Lower lobe of right lung (tissue), 2 donors: ENCODE data around the gene RPLP2. TPM values are rescaled to one million over a fixed set of nuclear protein-coding genes. Genes with fewer than 3 reads are reported as not detected.

Experiments
- ATAC-seq, 2 donors: fragments of 200-7000 bp; cut with Tn5 transposase; one replicate each; pipeline ENCODE4 v1.9.1; 2020 to 2022; ENCODE audit warnings: mild to moderate bottlenecking in 2 of 2, moderate library complexity in 2 of 2
- DNase-seq: peaks from one replicate; pipeline ENCODE4 v3.0.0-alpha.2; 2020
- H3K27ac ChIP-seq: fragments of 200-600 bp; one replicate; pipeline ENCODE4 v1.8.0; 2022
- H3K27me3 ChIP-seq: fragments of 200-600 bp; one replicate; pipeline ENCODE4 v1.8.0; 2022; ENCODE audit warnings: low read depth
- H3K36me3 ChIP-seq: fragments of 200-600 bp; one replicate; pipeline ENCODE4 v1.8.0; 2022; ENCODE audit warnings: mild to moderate bottlenecking
- H3K4me1 ChIP-seq: fragments of 200-600 bp; one replicate; pipeline ENCODE4 v1.8.0; 2022
- H3K4me3 ChIP-seq: fragments of 200-600 bp; one replicate; pipeline ENCODE4 v1.8.0; 2022; ENCODE audit warnings: mild to moderate bottlenecking
- H3K9me3 ChIP-seq: fragments of 200-600 bp; one replicate; pipeline ENCODE4 v1.8.0; 2022
- intact Hi-C: fragments of 100-400 bp; cut with DNase I; formaldehyde crosslinking; loops from one replicate; pipeline ENCODE4 v1.11.0; 2022
- total RNA-seq: library from RNA; stranded (reverse); fragmentation: NEBNext Ultra II Directional; extraction: Animal tissue kit (Norgen Biotek cat#: 25700); gene quantifications from one replicate; pipeline ENCODE4 v1.2.1, GENCODE V29; 2021
- TF ChIP-seq, protein P1 (sequence below): fragments of 200-600 bp; IDR thresholded peaks from one replicate; pipeline ENCODE4 v1.8.0; 2022; ENCODE audit warnings: antibody characterized with exemption, mild to moderate bottlenecking
- donor health status: DM: no; HTN: yes; CAD: no; lungs with severe emphysema.

The RPLP2 gene
- total RNA-seq, 1 donor from 2014 or later = 1,518 TPM

DNA sequence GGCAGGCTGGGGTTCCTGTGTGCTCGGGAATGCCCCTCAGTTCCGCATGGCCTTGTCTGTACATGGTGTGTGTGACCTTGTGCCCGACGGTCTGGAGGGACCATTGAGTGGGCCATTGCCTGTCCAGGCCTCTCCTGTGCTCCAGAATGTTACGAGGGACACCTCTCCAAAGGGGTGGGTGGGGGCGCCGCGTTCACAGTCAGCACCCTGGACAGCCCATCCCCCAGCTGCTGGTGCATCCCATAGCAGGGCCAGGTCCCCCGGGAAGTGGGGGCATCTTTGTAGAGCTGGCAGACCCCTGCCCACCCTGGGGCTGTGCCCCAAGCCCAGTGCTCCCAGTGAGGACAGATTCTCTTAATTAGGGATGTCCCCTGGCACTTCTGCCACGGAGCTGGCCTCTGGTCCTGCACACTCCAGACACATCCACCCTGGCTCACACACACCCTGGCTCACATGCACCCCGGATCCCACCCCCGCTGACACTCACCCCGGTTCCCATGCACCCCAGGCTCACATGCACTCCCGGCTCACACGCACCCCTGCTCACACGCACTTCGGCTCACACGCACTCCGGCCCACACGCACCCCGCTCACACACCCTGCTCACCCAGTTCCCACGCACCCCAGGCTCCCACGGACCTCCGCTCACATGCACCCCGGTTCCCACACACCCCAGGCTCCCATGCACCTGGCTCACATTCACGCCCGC lies 48.4 kb downstream of the RPLP2 start:
- intact Hi-C loops = no loop called here

DNA sequence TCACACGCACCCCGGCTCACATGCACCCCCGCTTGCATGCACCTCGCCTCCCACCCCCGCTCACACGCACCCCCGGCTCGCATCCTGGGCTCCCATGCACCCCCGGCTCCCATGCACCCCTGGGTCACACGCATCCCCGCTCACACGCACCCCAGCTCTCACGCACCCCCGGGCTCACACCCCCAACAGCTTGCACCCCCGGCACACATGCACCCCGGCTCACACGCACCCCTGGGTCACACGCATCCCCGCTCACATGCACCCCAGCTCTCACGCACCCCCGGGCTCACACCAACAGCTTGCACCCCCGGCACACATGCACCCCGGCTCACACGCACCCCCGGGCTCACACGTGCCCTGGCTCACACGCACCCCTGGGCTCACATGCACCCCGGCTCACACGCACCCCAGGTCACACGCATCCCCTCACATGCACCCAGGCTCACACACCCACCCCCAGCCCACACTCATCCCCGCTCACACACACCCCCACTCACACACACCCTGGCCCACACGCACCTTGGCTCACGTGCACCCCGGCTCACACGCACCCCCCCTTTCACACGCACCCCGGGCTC lies 49.1 kb downstream of the RPLP2 start:
- Histone ChIP-seq H3K36me3 (peaks cover 28% of the 10 kb centered on the region), H3K9me3 (no peaks in the 10 kb centered on the region), H3K4me1 (peaks cover 16% of the 10 kb centered on the region), H3K27me3 (no peaks in the 10 kb centered on the region), H3K4me3 (no peak overlapping the region), H3K27ac (no peak overlapping the region)
- ATAC-seq = no peak
- intact Hi-C loops = no loop called here
- DNase-seq = no peak
- TF ChIP-seq, protein P1, sequence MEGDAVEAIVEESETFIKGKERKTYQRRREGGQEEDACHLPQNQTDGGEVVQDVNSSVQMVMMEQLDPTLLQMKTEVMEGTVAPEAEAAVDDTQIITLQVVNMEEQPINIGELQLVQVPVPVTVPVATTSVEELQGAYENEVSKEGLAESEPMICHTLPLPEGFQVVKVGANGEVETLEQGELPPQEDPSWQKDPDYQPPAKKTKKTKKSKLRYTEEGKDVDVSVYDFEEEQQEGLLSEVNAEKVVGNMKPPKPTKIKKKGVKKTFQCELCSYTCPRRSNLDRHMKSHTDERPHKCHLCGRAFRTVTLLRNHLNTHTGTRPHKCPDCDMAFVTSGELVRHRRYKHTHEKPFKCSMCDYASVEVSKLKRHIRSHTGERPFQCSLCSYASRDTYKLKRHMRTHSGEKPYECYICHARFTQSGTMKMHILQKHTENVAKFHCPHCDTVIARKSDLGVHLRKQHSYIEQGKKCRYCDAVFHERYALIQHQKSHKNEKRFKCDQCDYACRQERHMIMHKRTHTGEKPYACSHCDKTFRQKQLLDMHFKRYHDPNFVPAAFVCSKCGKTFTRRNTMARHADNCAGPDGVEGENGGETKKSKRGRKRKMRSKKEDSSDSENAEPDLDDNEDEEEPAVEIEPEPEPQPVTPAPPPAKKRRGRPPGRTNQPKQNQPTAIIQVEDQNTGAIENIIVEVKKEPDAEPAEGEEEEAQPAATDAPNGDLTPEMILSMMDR = no peak

More for the DNA sequence above, 48.4 kb downstream of the RPLP2 start:
- H3K27me3 ChIP-seq = no peaks in the 10 kb centered on the region
- no peak overlapping the region for H3K27ac ChIP-seq
- no peaks in the 10 kb centered on the region for H3K9me3 ChIP-seq
- no peak for ATAC-seq
- no peak overlapping the region for H3K4me3 ChIP-seq
- peaks cover 22% of the 10 kb centered on the region for H3K36me3 ChIP-seq
- DNase-seq = no peak
- TF ChIP-seq, protein P1 = no peak
- H3K4me1 ChIP-seq = peaks cover 16% of the 10 kb centered on the region

DNA sequence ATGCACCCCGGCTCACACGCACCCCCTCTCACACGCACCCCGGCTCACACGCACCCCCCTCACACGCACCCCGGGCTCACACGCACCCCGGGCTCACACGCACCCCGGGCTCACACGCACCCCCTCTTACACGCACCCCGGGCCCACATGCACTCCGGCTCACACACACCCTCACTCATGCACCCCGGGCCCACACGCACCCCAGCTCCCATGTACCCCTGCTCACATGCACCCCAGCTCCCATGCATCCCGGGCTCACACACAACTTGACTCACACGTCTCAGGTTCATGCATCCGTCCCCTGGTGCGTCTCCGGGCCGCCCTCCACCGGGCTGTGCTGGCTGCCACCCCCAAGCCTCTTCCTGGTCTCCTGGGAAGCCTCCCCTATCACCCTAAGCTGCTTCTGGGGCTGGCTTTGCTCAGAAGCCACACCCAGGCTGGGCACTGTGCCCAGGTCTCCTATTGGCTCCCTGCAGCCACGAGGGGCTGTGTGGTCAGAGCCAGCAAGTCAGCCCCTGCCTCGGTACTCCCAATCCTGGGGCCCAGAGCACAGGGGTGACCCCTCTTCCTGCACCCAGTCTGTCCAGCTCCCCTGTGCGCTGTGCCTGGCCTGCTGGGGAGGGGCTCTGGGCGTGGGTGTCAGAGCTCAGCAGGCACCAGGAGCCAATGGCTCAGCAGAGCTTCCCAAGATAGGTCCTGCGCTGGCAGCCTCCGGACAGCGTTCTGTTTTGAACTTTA lies 49.8 kb downstream of the RPLP2 start:
- TF ChIP-seq, protein P1 = no peak
- H3K27ac ChIP-seq = peak overlapping the region; percentile 24
- intact Hi-C loops = no loop called here
- DNase-seq (peak; percentile 74), ATAC-seq (peak in 1 of 2 donors; percentile 30)
- no peaks in the 10 kb centered on the region for H3K27me3 ChIP-seq
- no peaks in the 10 kb centered on the region for H3K9me3 ChIP-seq
- H3K4me1 ChIP-seq = peaks cover 16% of the 10 kb centered on the region
- H3K4me3 ChIP-seq = no peak overlapping the region
- H3K36me3 ChIP-seq = peaks cover 35% of the 10 kb centered on the region

GRCh38 chr11:860234-861104 lies 50.7 kb downstream of the RPLP2 start:
- no peak for ATAC-seq
- Histone ChIP-seq H3K9me3 (no peaks in the 10 kb centered on the region), H3K4me3 (no peak overlapping the region), H3K36me3 (peaks cover 40% of the 10 kb centered on the region), H3K4me1 (peaks cover 16% of the 10 kb centered on the region), H3K27ac (peak overlapping the region; percentile 24), H3K27me3 (no peaks in the 10 kb centered on the region)
- DNase-seq = no peak
- intact Hi-C loops = no loop called here
- TF ChIP-seq, protein P1 = no peak

DNA sequence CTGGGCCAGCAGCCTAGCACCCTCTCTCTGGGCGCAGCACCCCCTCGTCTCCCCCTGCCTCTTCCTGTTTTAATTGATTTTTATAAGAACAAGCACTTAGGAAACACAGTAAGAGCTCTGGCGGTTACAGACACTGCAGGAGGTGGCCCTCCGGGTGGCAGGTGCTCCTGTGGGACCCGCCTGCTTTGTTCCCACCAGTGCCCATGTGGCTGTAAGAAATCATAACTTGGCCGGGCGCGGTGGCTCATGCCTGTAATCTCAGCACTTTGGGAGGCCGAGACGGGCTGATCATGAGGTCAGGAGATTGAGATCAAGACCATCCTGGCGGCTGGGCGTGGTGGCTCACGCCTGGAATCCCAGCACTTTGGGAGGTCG lies 51.3 kb downstream of the RPLP2 start:
- Histone ChIP-seq H3K36me3 (peaks cover 42% of the 10 kb centered on the region), H3K27me3 (no peaks in the 10 kb centered on the region), H3K9me3 (no peaks in the 10 kb centered on the region), H3K4me1 (peaks cover 16% of the 10 kb centered on the region), H3K27ac (no peak overlapping the region), H3K4me3 (no peak overlapping the region)
- no peak for ATAC-seq
- TF ChIP-seq, protein P1 = no peak
- DNase-seq = no peak
- intact Hi-C loops = no loop called here
